GM15510 (cell line): Measurements from ENCODE around the gene VWC2.

ENCODE experiments used
- POLR2A ChIP-seq: IDR thresholded peaks from 3 replicates; pipeline ENCODE4 v1.6.1; 2011; ENCODE audit warnings: borderline replicate concordance; ENCODE audit not compliant: insufficient read length; ENCODE audit errors: extremely low read depth

VWC2 gene

GRCh38 chr7:49803812-49804211, 30.4 kb downstream of the VWC2 start:
- no peak for TF ChIP-seq POLR2A

DNA sequence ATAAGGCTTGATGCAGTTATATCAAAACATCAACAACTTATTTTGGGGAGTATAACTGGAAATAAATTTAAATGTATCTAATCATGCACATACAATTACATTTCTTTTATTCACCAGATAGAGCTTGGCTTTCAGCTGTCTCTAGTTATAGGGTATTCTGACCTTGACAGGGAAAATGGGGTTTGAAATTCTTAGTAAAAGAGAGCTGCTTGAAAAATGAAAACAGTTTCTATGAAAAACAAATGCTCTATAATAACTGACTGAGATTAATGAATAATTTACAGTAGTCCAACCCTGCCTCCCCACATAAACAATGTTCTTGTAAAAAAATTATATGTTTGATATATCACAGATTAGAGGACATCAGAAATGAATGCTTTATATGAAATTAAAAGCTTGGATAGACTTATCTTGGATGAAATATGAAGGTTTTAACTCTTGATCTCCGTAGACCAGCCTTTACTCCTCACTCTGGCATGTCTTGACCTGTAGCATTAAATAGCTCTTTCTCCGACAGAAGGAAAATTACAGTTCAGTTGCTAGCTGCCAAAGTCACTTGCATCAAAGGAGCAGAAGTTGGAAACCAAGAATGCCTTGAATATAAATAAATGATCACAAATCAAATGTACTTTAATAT, 32.1 kb downstream of the VWC2 start:
- no peak for TF ChIP-seq POLR2A

DNA sequence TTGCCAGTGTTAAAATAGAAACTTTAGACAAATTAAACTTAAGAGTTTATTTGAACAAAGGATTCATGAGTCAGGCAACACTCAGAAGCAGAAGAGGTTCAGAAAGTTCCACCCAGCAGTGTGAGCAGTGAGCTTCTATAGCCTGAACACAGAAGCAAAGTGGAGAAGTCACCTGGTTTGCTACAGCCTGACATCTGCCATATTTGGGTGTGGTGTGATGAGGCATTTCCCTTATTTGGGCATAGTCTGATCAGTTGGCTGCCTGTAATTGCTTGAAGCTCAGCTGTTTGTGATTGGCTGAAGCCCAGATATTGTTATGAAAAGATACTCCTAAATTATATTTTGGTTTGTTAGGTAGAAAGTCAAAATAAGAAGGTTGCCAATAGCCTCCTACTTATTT, 39.1 kb downstream of the VWC2 start:
- no peak for TF ChIP-seq POLR2A

- TF ChIP-seq POLR2A: no peak
Measured at GRCh38 chr7:49817279-49817678, 43.8 kb downstream of the VWC2 start.

GRCh38 chr7:49821181-49821580, 47.7 kb downstream of the VWC2 start:
- no peak for TF ChIP-seq POLR2A

GRCh38 chr7:49822856-49823255, 49.4 kb downstream of the VWC2 start:
- TF ChIP-seq POLR2A: no peak

- no peak for TF ChIP-seq POLR2A
Measured at GRCh38 chr7:49823566-49823965, 50.1 kb downstream of the VWC2 start.

DNA sequence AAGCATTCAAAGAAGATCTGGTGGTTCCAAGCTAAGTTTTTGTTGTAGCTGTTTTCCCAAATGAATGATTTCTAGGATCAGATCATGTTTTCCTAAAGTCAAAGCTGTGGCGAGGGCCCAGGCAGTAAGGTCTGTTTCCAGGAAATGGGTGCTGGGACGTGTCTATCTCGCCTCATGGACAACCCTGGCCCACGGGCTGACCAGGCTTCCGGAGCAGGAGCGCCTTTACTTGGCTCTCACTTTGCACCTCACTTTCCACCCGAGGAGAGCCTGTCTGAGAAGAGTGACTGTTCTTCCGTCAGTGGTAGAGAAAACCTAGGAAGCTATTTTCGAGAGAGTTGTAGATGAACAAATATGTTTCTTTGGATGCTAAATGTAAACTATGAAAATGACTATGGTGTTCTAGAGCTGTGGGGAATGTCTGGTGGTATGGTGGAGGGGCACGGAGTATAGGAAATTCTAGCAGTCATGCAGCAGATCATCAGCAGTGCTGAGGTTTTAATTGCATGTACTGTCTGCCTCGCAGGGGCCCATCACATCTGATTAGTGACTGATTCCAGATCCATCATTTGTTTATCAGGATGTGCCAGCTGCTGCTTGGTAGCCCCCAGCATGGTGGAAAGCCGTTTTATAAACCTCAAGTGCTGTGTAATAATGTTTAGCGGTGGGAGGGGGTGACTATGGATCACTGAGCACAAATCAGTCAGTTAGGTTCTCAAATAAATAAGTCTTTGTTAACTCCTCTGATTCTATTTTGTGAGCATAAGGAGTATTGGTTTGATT, 66.6 kb downstream of the VWC2 start:
- TF ChIP-seq POLR2A: no peak

GRCh38 chr7:49840751-49841405, 67.4 kb downstream of the VWC2 start:
- TF ChIP-seq POLR2A: no peak

- no peak for TF ChIP-seq POLR2A
Measured at GRCh38 chr7:49845626-49846025, 72.2 kb downstream of the VWC2 start.

- TF ChIP-seq POLR2A: no peak
Measured at GRCh38 chr7:49848211-49848841, 74.9 kb downstream of the VWC2 start.

- no peak for TF ChIP-seq POLR2A
Measured at GRCh38 chr7:49850921-49851613, 77.6 kb downstream of the VWC2 start.

GRCh38 chr7:49852619-49853462, 79.4 kb downstream of the VWC2 start:
- no peak for TF ChIP-seq POLR2A

GRCh38 chr7:49855281-49855980, 82.0 kb downstream of the VWC2 start:
- no peak for TF ChIP-seq POLR2A

DNA sequence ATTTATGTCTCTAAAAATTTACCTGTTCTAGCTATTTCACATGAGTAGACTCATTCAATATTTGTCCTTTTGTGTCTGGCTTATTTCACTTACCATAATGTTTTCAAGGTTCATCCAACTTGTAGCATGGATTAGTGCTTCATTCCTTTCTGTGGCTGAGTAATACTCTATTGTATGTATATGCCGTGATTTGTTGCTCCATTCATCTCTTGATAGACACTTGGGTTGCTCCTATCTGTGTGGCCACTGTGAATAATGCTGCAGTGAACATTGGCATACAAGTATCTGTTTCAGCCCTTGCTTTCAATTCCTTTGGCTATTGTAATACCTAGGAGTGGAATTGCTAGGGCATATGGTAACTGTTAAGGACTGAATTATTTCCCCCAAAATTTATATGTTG, 86.9 kb downstream of the VWC2 start:
- no peak for TF ChIP-seq POLR2A
